PC-9 (cell line): ENCODE results near the gene FAM120A. TPM values are rescaled to one million over a fixed set of nuclear protein-coding genes. Genes with fewer than 3 reads are reported as not detected.

ENCODE experiments used
- BruUV-seq: library from RNA; stranded (reverse); fragments of 400-500 nt; replicated peaks from 2 replicates; lab custom pipeline; 2021; lab: Mats Ljungman, UMichigan
- CTCF ChIA-PET: fragments of 300-600 bp; sonication (Branson Sonifier 250); formaldehyde crosslinking; loops from one replicate; lab custom pipeline; 2022; ENCODE audit warnings: antibody characterized with exemption; lab: Charles Lee
- POLR2A ChIA-PET: fragments of 300-600 bp; sonication (Branson Sonifier 250); formaldehyde crosslinking; loops from one replicate; lab custom pipeline; 2022; ENCODE audit warnings: antibody characterized with exemption; ENCODE audit not compliant: unreplicated experiment; lab: Charles Lee
- DNase-seq, 2 experiments: peaks; one replicate each; pipeline versions ENCODE4 v3.0.0 to v3.0.0-alpha.2; 2015 to 2022; ENCODE audit warnings: mixed read lengths in 1 of 2
- H2AFZ ChIP-seq: fragments of 200-600 bp; sonication (generic); 2 replicates; pipeline ENCODE4 v1.8.1; 2017; ENCODE audit warnings: antibody characterized with exemption
- H3F3A ChIP-seq: fragments of 200-600 bp; sonication (generic); 2 replicates; pipeline ENCODE4 v1.8.1; 2017; ENCODE audit warnings: antibody characterized with exemption, mild to moderate bottlenecking, low read depth; ENCODE audit not compliant: insufficient read depth
- H3K27ac ChIP-seq: fragments of 200-600 bp; sonication (generic); 2 replicates; pipeline ENCODE4 v1.6.1; 2016; ENCODE audit warnings: mixed run types
- H3K27me3 ChIP-seq: fragments of 200-600 bp; sonication (generic); 2 replicates; pipeline ENCODE4 v1.6.1; 2016; ENCODE audit warnings: low read depth, mixed run types; ENCODE audit not compliant: insufficient read depth
- H3K36me3 ChIP-seq: fragments of 200-600 bp; sonication (generic); 2 replicates; pipeline ENCODE4 v1.6.1; 2016; ENCODE audit warnings: low read depth, mixed run types
- H3K4me1 ChIP-seq: fragments of 200-600 bp; sonication (generic); replicated peaks from 2 replicates; pipeline ENCODE4 v1.6.1; 2016; ENCODE audit warnings: mixed run types; ENCODE audit not compliant: insufficient read depth
- H3K4me2 ChIP-seq: fragments of 200-600 bp; sonication (generic); 2 replicates; pipeline ENCODE4 v1.6.1; 2017; ENCODE audit warnings: mixed run types
- H3K4me3 ChIP-seq: fragments of 200-600 bp; sonication (generic); 2 replicates; pipeline ENCODE4 v1.6.1; 2016; ENCODE audit warnings: mixed run types
- H3K79me2 ChIP-seq: fragments of 200-600 bp; sonication (generic); 2 replicates; pipeline ENCODE4 v1.6.1; 2017; ENCODE audit warnings: low read depth, mixed run types
- H3K9me2 ChIP-seq: fragments of 200-600 bp; sonication (generic); 2 replicates; pipeline ENCODE4 v1.8.1; 2017; ENCODE audit warnings: mild to moderate bottlenecking; ENCODE audit not compliant: insufficient read depth
- H3K9me3 ChIP-seq: fragments of 200-600 bp; sonication (generic); 2 replicates; pipeline ENCODE4 v1.8.1; 2016; ENCODE audit warnings: low read depth; ENCODE audit not compliant: insufficient read depth
- H4K20me1 ChIP-seq: fragments of 200-600 bp; sonication (generic); 2 replicates; pipeline ENCODE4 v1.8.1; 2017; ENCODE audit not compliant: insufficient read depth
- CTCF ChIP-seq: fragments of 200-600 bp; sonication (generic); conservative IDR thresholded peaks from 2 replicates; pipeline ENCODE4 v1.6.1; 2017; ENCODE audit warnings: mixed run types, antibody characterized with exemption, mild to moderate bottlenecking, moderate library complexity
- EZH2 ChIP-seq: fragments of 200-600 bp; sonication (generic); IDR thresholded peaks from 2 replicates; pipeline ENCODE4 v1.8.0; 2017; ENCODE audit warnings: antibody characterized with exemption, low read depth
- intact Hi-C: fragments of 100-400 bp; cut with micrococcal nuclease; formaldehyde crosslinking; loops from one replicate; pipeline ENCODE4 v1.10.0; 2022; ENCODE audit not compliant: unreplicated experiment
- total RNA-seq: library from RNA; stranded (reverse); gene quantifications from 2 replicates; pipeline ENCODE4 v1.2.3, GENCODE V29; 2021

FAM120A gene
- total RNA-seq, 1 experiment from 2014 or later = 171 TPM

- Histone ChIP-seq H3K9me3 (peaks cover 17% of the 10 kb centered on the region), H3K9me2 (0 out of 2 replicates have a peak, but pooled peaks cover 4% of the 10 kb centered on the region), H3K4me1 (no peaks in the 10 kb centered on the region), H3K79me2 (no peaks in the 10 kb centered on the region), H3K27ac (no peak overlapping the region), H4K20me1 (no peaks in the 10 kb centered on the region), H3K4me3 (no peak overlapping the region), H2AFZ (no peak overlapping the region), H3K36me3 (no peaks in the 10 kb centered on the region), H3K4me2 (no peak overlapping the region), H3F3A (no peaks in the 10 kb centered on the region), H3K27me3 (no peaks in the 10 kb centered on the region)
- intact Hi-C loops = no loop called here
- no TSS peak for BruUV-seq
- DNase-seq = no peak
- TF ChIP-seq CTCF = no peak
- TF ChIP-seq EZH2 = no peak
- CTCF ChIA-PET = no interaction called here
- POLR2A ChIA-PET = no interaction called here
Measured at GRCh38 chr9:93415176-93415690, 36.3 kb upstream of the FAM120A start.

DNA sequence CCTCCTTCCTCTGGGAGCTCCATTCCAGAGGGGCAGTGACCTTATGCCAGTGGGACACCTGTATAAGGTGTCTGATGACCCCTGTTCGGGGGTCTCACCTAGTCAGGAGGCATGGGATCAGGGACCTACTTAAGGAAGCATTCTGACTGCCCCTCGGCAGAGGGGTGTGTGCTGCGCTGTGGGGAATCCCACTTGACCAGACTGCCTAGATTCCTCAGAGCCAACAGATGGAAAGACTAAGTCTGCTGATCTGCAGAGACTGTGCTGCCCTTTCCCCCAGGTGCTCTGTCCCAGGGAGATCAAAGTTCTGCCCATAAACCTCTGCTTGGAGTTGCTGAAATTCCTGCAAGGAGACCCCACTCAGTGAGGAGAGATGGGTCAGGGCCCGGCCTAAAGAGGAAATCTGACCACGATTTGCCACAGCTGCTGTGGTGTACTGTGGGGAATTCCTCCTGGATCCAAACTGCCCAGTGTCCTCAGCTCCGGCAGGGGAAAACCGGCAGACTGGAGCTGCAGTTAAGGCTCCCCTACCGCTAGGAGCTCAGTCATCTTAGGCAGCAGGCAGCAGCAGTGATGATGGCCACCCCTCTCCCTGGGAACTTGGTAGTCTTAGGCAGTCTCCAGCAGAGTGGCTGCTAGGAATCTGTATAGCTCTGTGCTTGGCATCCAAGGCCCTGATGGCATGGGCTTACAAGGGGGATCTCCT is 34.8 kb upstream of the FAM120A start:
- Histone ChIP-seq H3F3A (no peaks in the 10 kb centered on the region), H3K4me3 (no peak overlapping the region), H3K9me2 (no peaks in the 10 kb centered on the region), H4K20me1 (no peaks in the 10 kb centered on the region), H3K79me2 (no peaks in the 10 kb centered on the region), H3K27me3 (no peaks in the 10 kb centered on the region), H3K4me2 (no peak overlapping the region), H3K9me3 (peaks cover 17% of the 10 kb centered on the region), H3K36me3 (no peaks in the 10 kb centered on the region), H3K27ac (no peak overlapping the region), H3K4me1 (no peaks in the 10 kb centered on the region), H2AFZ (no peak overlapping the region; the same call in 1 of the 2 replicates)
- ChIA-PET POLR2A (interaction anchor here (0.6 kb wide), 1 partner anchor 37 kb away, joined by 3 read pairs; no protein-coding TSS in a partner anchor), CTCF (no interaction called here)
- no peak for DNase-seq
- no peak for TF ChIP-seq EZH2
- TF ChIP-seq CTCF = no peak
- BruUV-seq = no TSS peak
- intact Hi-C loops = no loop called here

DNA sequence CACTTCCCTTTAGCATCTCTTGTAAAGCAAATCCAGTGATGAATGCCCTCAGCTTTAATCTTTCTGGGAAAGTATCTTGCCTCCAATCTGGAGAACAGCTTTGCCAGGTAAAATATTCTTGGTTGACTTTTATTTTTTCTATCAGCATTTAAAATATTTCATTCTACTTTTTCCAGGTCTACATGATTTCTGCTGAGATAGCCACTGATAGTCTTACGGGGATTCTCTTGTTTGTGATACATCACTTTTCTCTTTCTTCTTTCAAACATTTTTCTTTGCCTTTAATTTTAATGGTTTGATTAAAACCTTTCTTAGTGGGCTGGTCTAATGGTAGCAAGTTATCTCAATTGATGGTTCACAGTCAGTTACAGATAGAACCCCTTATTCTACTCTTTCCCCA is 33.9 kb upstream of the FAM120A start:
- BruUV-seq = no TSS peak
- H3K27me3 ChIP-seq = no peaks in the 10 kb centered on the region
- H4K20me1 ChIP-seq = no peaks in the 10 kb centered on the region
- H3K9me2 ChIP-seq = no peaks in the 10 kb centered on the region
- H3K27ac ChIP-seq = no peak overlapping the region
- no peaks in the 10 kb centered on the region for H3K4me1 ChIP-seq
- no peak overlapping the region for H2AFZ ChIP-seq
- no peak overlapping the region for H3K4me3 ChIP-seq
- H3K79me2 ChIP-seq = no peaks in the 10 kb centered on the region
- TF ChIP-seq EZH2 = no peak
- no peak for TF ChIP-seq CTCF
- no peak overlapping the region for H3K4me2 ChIP-seq
- POLR2A ChIA-PET = interaction anchor here (0.6 kb wide), 1 partner anchor 37 kb away, joined by 3 read pairs; no protein-coding TSS in a partner anchor
- no peaks in the 10 kb centered on the region for H3K36me3 ChIP-seq
- H3K9me3 ChIP-seq = peaks cover 17% of the 10 kb centered on the region
- H3F3A ChIP-seq = no peaks in the 10 kb centered on the region
- no peak for DNase-seq
- CTCF ChIA-PET = no interaction called here
- intact Hi-C loops = no loop called here
